IPS-11a (cell line): Measurements from ENCODE around the gene CELF2.

ENCODE experiments used
- H3K4me3 ChIP-seq: one replicate; pipeline ENCODE4 v1.5.1; 2013; ENCODE audit warnings: low read depth, low read length, control low read depth

The CELF2 gene

GRCh38 chr10:11093771-11094736 is 76.4 kb downstream of the CELF2 start:
- no peak overlapping the region for H3K4me3 ChIP-seq

DNA sequence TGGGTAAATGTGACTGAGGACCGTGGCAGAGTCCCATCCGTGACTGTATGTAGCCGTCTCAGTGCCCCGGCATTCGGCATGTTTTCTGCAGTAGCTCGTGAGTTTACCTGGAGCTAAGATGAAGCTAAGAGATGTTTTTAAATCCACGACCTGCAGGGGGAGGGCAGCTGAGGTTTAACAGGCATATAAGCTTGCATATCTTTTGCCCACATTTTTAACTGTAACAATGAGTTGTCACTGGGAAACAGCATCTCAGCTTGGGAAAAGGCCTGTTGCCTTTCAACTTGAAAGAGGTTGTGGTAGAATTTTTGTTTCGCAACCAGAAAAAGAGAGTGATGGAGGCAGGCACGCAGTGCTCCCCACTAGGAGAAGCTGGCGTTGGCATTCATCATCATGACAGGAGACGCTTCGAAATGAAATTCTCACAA is 77.7 kb downstream of the CELF2 start:
- no peak overlapping the region for H3K4me3 ChIP-seq

GRCh38 chr10:11096422-11096821 is 78.8 kb downstream of the CELF2 start:
- no peak overlapping the region for H3K4me3 ChIP-seq

DNA sequence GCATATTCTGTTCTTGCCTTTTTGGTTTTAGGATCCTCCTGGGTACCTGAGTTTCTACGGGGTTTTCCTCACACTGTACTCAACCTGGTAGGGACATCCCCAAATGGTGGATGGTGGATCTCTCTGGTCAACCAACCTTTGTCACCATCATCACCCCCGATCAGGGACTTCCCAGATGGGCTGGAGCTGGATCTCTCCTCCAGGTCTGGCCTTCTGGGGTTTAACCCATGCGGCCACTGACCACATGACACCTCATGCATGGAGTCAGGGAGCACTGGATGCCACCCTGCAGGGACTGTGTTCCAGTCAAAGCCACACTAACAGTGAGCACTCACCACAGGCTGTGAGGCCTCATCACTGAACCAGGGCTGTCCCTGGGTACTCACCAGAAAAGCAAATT is 80.0 kb downstream of the CELF2 start:
- H3K4me3 ChIP-seq: no peak overlapping the region

DNA sequence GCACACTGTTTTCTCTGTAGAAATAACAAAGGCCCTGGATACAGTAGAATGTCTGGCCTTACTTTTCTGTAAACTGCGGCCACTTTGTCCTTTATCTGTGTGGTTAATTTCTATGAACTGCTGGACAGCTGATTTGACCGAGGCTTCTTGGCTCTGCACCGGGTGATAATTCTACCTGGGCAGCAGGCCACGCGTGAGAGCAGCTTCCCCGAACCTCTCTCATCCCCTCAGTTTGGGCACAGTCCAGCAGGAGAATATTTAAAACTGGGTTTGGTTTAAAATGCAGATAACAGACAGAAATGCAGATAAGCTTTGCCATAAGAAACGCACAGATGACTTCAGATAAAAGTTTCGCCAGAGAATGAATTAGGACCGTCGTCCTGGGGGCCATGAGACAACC is 81.0 kb downstream of the CELF2 start:
- no peak overlapping the region for H3K4me3 ChIP-seq

DNA sequence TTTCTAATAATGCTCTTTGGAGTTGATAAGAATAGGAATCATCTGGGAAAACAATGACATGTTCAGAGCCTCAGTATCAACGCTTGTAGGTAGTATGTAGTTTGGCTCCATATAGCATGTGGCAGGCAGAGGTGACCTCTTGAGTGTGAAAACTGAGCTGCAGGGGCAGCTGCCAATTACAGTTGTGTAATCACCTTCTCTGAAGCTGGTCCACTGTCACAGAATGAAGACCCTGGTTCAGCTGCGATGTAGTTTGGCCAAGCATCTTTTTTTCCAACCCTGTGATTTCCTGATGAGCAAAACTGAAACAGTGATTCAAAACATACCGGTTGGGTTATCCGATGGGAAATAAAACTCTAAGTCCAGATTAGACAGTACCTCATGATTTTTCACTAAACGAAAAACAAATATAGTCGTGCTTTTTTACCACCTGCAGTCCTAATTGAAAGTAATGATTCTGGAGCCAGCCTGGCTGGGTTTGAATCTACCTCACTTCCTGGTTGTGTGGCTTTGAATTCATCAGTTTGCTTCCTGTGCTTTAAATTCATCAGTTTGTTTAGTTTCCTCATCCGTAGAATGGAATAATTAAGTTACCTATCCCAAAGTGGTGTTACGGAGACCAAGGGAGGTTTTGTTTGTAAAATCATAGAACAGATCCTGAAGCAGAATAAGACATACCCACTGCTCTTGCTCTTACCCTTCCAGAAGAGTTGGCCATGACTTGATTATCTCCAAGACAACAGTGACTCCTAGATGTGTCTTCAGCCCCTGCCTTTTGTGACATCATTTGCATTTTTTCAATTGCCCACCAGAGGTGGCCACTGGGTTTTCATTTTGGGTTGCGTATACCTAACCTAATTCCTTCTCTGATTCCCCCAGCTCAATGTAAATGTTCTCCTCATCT is 87.4 kb downstream of the CELF2 start:
- no peak overlapping the region for H3K4me3 ChIP-seq

- no peak overlapping the region for H3K4me3 ChIP-seq
Measured at GRCh38 chr10:11105676-11106004, 88.0 kb downstream of the CELF2 start.

DNA sequence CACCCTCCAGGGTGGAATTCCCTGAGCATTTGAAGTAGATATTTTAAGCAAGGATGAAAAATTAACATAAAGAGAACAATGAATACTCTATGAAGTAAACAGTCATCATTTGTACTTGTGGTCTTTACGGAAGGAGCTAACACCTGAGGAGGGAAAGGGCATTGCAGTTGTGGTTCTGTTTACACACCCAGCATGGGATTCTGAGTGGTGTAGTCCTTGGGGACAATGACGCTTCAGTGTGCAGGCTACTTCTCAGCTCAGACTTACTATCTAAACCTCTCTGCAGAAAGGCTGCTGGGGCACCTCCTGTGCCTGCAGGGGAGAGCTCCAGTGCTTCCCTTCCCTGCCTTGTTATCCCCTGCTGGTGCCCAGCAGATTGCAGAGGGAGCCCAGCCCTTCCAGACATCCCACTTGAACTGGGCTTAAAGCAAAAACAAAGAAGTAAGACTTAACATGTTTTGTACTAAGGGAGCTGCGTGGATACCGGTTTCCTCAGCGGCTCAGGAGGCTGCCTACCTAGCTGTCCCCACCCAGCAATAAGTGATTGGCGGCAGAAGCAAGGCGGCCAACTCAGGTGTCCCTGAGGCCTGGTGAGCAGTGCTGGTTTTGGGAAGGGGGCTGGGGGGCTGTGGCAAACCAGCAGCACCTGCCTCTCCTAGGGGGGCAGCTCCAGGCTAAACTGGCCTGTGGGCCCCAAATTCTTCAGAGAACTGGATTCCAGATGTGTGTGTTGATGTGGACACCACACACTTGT is 89.1 kb downstream of the CELF2 start:
- no peak overlapping the region for H3K4me3 ChIP-seq

DNA sequence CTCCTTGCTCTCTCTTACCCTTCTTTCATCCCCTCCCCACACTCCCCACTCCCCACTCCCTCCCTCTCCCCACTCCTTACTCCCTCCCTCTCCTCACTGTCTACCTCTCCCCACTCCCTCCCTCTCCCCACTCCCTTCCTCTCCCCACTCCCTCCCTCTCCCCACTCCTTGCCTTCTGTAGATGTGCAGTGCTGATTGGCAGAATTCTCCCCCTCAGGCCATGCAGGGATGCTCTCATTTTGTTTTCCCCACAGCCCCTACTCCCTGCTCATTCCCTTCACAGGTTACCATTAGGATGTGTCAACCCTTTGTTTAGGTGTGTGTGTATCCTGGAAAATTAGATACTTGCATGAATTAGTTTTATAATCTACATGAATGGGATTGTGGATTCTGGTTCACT is 90.3 kb downstream of the CELF2 start:
- no peak overlapping the region for H3K4me3 ChIP-seq

- H3K4me3 ChIP-seq: no peak overlapping the region
Measured at GRCh38 chr10:11108356-11108755, 90.7 kb downstream of the CELF2 start.

DNA sequence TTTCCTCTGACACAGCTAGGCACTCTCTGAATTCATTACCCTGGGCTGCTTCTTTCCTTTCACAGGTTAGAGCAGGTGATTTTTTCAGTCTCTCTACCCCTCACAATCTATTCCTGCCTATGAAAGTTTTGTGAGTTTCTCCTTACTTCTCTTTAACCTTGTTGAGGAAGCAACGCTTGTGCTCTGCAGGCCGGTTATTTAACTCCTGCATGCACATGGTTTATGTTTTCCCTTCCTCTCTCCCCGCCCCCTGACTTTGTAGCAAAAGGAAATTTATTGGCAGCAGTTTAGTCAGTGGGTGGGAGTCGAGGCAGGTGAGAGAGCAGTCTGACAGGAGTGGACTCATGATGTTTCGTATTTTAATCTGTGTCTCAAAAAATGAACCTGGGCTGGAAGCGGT is 91.9 kb downstream of the CELF2 start:
- no peak overlapping the region for H3K4me3 ChIP-seq

GRCh38 chr10:11110539-11110938 is 92.9 kb downstream of the CELF2 start:
- H3K4me3 ChIP-seq: no peak overlapping the region

GRCh38 chr10:11111490-11111889 is 93.8 kb downstream of the CELF2 start:
- H3K4me3 ChIP-seq: no peak overlapping the region

DNA sequence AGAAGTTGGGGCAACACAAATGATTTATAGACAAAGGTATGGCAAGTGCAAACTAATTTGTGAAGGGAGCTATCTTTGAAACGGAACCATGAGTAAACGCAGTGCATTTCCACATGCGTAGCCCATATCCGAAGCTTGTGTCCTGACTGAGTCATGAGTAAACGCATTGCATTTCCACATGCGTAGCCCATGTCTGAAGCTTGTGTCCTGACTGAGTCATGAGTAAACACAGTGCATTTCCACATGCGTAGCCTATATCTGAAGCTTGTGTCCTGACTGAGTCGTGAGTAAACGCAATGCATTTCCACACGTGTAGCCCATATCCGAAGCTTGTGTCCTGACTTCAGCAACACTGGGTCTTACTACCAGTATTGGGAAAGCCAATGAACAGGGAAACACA is 95.0 kb downstream of the CELF2 start:
- no peak overlapping the region for H3K4me3 ChIP-seq

GRCh38 chr10:11113156-11113555 is 95.5 kb downstream of the CELF2 start:
- H3K4me3 ChIP-seq: no peak overlapping the region

DNA sequence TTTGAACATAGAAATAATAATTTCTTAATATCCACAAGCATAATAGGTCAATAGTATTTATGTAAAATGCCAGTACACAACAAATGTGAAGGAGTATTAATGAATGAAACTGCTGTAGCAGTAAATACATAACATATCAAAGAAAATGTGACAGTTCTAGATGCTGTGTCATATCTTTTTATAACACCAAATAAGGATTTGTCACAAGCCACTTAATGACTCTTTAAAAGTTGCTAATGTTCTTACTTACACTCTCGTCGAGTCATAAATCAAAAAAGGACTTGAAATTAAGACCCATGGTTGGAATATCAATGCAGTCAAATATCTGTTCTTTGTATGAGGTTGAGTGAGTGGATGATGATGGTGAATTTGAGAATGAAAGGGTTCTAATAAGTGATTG is 96.6 kb downstream of the CELF2 start:
- H3K4me3 ChIP-seq: no peak overlapping the region

GRCh38 chr10:11115337-11115736 is 97.7 kb downstream of the CELF2 start:
- no peak overlapping the region for H3K4me3 ChIP-seq

- H3K4me3 ChIP-seq: no peak overlapping the region
Measured at GRCh38 chr10:11116361-11116760, 98.7 kb downstream of the CELF2 start.

GRCh38 chr10:11116817-11117216 is 99.1 kb downstream of the CELF2 start:
- H3K4me3 ChIP-seq: no peak overlapping the region

DNA sequence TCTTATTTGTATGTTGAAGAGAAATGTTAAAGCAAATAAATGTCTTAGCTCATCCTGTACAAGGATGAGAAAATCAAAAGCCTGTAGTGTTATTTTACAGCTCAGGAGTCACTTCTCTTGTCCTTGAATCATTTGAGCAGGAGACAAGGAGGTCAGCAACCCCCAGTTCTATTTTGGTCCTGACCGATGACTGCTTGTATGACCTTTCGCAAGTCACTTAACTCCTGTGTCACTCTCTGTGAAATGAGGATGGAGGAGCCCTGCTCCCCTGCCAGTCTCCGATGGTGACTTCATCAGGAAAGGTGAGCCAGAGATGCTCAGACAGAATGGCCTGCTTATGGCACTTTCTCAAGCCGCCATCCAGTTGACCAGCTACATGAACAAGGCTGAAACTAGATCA is 101.0 kb downstream of the CELF2 start:
- no peak overlapping the region for H3K4me3 ChIP-seq

DNA sequence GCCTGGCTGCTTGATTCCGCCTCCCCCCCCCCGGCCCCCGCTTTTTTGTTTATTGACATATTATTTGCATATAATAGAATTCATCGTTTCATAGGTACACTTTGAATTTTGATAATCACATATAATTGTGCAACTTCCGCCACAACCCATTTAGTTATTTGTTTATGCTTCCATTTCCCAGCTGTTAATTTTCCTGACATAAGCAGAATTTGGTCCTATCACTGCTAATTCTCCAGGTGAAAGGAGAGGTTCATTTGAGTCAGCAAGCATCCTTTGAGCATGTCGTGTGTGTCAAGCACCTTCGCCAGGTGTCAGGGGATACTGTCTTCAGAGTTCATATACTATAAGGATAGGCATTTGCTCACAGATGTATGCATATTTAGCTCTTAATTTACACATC is 102.2 kb downstream of the CELF2 start:
- no peak overlapping the region for H3K4me3 ChIP-seq
